Mononuclear cell (primary cell): ENCODE results near the gene CTNNA3. TPM values are rescaled to one million over a fixed set of nuclear protein-coding genes. Genes with fewer than 3 reads are reported as not detected.

Experiments used
- H3K27me3 ChIP-seq: 2 replicates; pipeline ENCODE4 v1.6.0; 2011; ENCODE audit warnings: low read length, control low read depth; ENCODE audit not compliant: insufficient read depth
- H3K4me1 ChIP-seq: 2 replicates; pipeline ENCODE4 v1.5.1; 2011; ENCODE audit warnings: mild to moderate bottlenecking, low read length, control low read depth; ENCODE audit not compliant: insufficient read depth
- H3K4me3 ChIP-seq: 2 replicates; pipeline ENCODE4 v1.5.1; 2011; ENCODE audit warnings: mild to moderate bottlenecking, low read length, moderate library complexity
- H3K9me3 ChIP-seq: 2 replicates; pipeline ENCODE4 v1.5.1; 2011; ENCODE audit warnings: low read depth, mild to moderate bottlenecking, control low read depth, low read length
- total RNA-seq: library from RNA; depleted of rRNA; stranded (reverse); fragments of >200 nt; gene quantifications from one replicate; pipeline ENCODE4 v1.2.3, GENCODE V29; 2012

The CTNNA3 gene
- total RNA-seq, 1 donor = 0.42 TPM

GRCh38 chr10:66803174-66803573 lies 892.8 kb downstream of the CTNNA3 start:
- Histone ChIP-seq H3K27me3 (no peaks in the 10 kb centered on the region), H3K4me3 (no peak overlapping the region), H3K4me1 (no peaks in the 10 kb centered on the region), H3K9me3 (no peaks in the 10 kb centered on the region)

- Histone ChIP-seq H3K4me3 (no peak overlapping the region), H3K27me3 (no peaks in the 10 kb centered on the region), H3K9me3 (no peaks in the 10 kb centered on the region), H3K4me1 (no peaks in the 10 kb centered on the region)
These were observed 896.5 kb downstream of the CTNNA3 start for GRCh38 chr10:66799474-66799873.

GRCh38 chr10:66795866-66796265 lies 900.1 kb downstream of the CTNNA3 start:
- Histone ChIP-seq H3K4me3 (no peak overlapping the region), H3K4me1 (no peaks in the 10 kb centered on the region), H3K27me3 (no peaks in the 10 kb centered on the region)

GRCh38 chr10:66792441-66792840 lies 903.6 kb downstream of the CTNNA3 start:
- Histone ChIP-seq H3K4me3 (no peak overlapping the region), H3K27me3 (no peaks in the 10 kb centered on the region), H3K4me1 (no peaks in the 10 kb centered on the region), H3K9me3 (no peaks in the 10 kb centered on the region)

More at GRCh38 chr10:66795866-66796265, 900.1 kb downstream of the CTNNA3 start:
- no peaks in the 10 kb centered on the region for H3K9me3 ChIP-seq

- H3K9me3 ChIP-seq = no peaks in the 10 kb centered on the region
- no peak overlapping the region for H3K4me3 ChIP-seq
- no peaks in the 10 kb centered on the region for H3K4me1 ChIP-seq
- no peaks in the 10 kb centered on the region for H3K27me3 ChIP-seq
These were observed 907.6 kb downstream of the CTNNA3 start for GRCh38 chr10:66788178-66788987.

GRCh38 chr10:66786709-66787108 lies 909.3 kb downstream of the CTNNA3 start:
- H3K4me1 ChIP-seq = no peaks in the 10 kb centered on the region

GRCh38 chr10:66784770-66785169 lies 911.2 kb downstream of the CTNNA3 start:
- Histone ChIP-seq H3K4me1 (no peaks in the 10 kb centered on the region), H3K27me3 (no peaks in the 10 kb centered on the region), H3K9me3 (no peaks in the 10 kb centered on the region), H3K4me3 (no peak overlapping the region)

More at GRCh38 chr10:66786709-66787108, 909.3 kb downstream of the CTNNA3 start:
- Histone ChIP-seq H3K4me3 (no peak overlapping the region), H3K27me3 (no peaks in the 10 kb centered on the region), H3K9me3 (no peaks in the 10 kb centered on the region)

GRCh38 chr10:66783316-66783715 lies 912.7 kb downstream of the CTNNA3 start:
- no peaks in the 10 kb centered on the region for H3K9me3 ChIP-seq
- H3K4me3 ChIP-seq = no peak overlapping the region
- no peaks in the 10 kb centered on the region for H3K4me1 ChIP-seq
- H3K27me3 ChIP-seq = no peaks in the 10 kb centered on the region

- Histone ChIP-seq H3K4me3 (no peak overlapping the region), H3K4me1 (no peaks in the 10 kb centered on the region), H3K27me3 (no peaks in the 10 kb centered on the region), H3K9me3 (no peaks in the 10 kb centered on the region)
These were observed 913.2 kb downstream of the CTNNA3 start for GRCh38 chr10:66782776-66783175.

GRCh38 chr10:66782144-66782543 lies 913.9 kb downstream of the CTNNA3 start:
- Histone ChIP-seq H3K27me3 (no peaks in the 10 kb centered on the region), H3K9me3 (no peaks in the 10 kb centered on the region), H3K4me1 (no peaks in the 10 kb centered on the region), H3K4me3 (no peak overlapping the region)

GRCh38 chr10:66780796-66781195 lies 915.2 kb downstream of the CTNNA3 start:
- Histone ChIP-seq H3K27me3 (no peaks in the 10 kb centered on the region), H3K4me1 (no peaks in the 10 kb centered on the region), H3K4me3 (no peak overlapping the region), H3K9me3 (no peaks in the 10 kb centered on the region)

- Histone ChIP-seq H3K4me1 (no peaks in the 10 kb centered on the region), H3K9me3 (no peaks in the 10 kb centered on the region), H3K4me3 (no peak overlapping the region), H3K27me3 (no peaks in the 10 kb centered on the region)
These were observed 917.6 kb downstream of the CTNNA3 start for GRCh38 chr10:66778351-66778750.

GRCh38 chr10:66777665-66778064 lies 918.3 kb downstream of the CTNNA3 start:
- H3K4me1 ChIP-seq = no peaks in the 10 kb centered on the region
- H3K9me3 ChIP-seq = no peaks in the 10 kb centered on the region
- H3K4me3 ChIP-seq = no peak overlapping the region
- H3K27me3 ChIP-seq = no peaks in the 10 kb centered on the region

GRCh38 chr10:66773472-66773817 lies 922.5 kb downstream of the CTNNA3 start:
- no peaks in the 10 kb centered on the region for H3K9me3 ChIP-seq
- no peaks in the 10 kb centered on the region for H3K4me1 ChIP-seq
- H3K4me3 ChIP-seq = no peak overlapping the region
- no peaks in the 10 kb centered on the region for H3K27me3 ChIP-seq

- no peaks in the 10 kb centered on the region for H3K9me3 ChIP-seq
- H3K4me3 ChIP-seq = no peak overlapping the region
- no peaks in the 10 kb centered on the region for H3K4me1 ChIP-seq
- no peaks in the 10 kb centered on the region for H3K27me3 ChIP-seq
These were observed 923.2 kb downstream of the CTNNA3 start for GRCh38 chr10:66772548-66773471.
